ENCODE data around the gene NOTCH1. TPM values are rescaled to one million over a fixed set of nuclear protein-coding genes. Genes with fewer than 3 reads are reported as not detected.
"Not testable (repeated sequence)": the region's sequence is repeated elsewhere in the genome, so short reads cannot be mapped to it uniquely, and the experiment has no call there.

The NOTCH1 gene
- total RNA-seq (ENCODE audit: insufficient read depth, low replicate concordance): 23.1 TPM

DNA sequence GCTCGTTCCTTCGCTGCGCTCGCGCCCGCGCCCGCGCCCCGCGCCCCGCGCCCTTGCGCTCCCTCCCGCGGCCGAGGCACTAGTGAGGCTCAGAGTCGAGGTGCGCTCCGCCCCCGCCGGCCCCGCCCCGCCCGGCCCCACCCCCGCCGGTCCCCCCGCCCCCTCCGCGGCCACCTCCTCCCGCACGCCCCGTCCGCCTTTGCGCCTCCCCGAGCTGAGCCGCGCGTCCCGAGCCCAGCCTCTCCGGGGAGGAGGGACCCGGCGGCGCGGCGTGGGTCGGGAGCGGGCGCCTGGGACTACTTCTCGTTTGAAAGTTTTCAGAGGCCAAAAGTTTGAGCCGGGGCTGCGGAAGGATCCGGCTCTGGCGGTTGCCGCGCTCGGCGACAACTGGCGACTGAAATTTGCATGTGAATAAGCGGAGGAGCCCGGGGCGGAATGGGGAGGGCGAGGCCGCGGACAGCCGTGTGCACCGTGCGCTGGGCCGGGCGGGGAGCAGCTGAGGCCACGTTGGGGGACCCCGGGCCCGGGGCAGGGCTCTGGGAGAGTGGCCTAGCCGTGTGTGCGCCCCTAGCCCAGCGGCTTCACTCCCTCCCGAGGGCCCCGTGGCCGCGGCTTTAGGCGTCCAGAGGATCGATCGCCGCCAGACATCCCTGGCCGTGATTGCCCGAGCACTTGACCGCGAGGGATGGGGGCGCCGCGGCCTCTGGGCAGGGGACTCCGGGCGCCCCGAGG lies at the start of gene NOTCH1:
Gene NOTCH1, minus strand, starts transcription at position 84 of the 732 bp plus-strand sequence. CDS start 262 bp downstream, outside the sequence.
- DNase-seq (ENCODE audit: low spot score): peak; percentile 93

DNA sequence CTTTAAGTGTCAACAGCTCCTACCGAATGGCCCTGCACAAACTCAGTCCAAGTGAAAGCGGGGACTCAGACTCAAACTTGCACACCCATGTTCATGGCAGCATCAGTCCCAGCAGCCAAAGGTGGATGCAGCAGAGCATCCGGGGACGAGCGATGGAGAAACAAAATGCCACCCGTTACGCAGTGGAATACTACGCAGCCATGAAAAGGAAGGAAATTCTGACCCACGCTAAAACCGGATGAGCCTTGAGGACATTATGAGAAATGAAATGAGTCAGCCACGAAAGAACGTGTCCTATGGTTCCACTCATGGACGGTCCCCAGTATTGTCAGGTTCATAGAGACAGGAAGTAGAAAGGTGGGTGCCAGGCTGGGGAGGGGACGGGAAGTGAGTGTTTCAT lies 48.6 kb upstream of the NOTCH1 start:
- DNase-seq (ENCODE audit: low spot score): no peak

DNA sequence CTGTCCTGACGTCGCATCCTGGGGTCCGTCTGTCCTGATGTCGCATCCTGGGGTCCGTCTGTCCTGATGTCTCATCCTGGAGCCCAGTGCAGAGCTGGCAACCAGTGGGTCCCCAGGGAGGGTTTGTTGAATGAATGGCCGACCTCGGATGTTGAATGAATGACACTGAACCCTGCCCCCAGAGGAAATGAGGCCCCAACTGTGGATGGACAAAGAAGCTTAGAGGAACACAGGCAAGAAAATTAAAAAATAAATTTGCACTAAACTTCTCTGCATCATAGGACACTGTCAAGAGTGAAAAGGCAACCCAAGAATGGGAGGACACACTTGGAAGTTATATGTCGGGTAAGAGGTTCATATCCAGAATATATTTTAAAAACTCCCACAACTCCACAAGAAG lies 47.7 kb upstream of the NOTCH1 start:
- no peak for DNase-seq (ENCODE audit: low spot score)

DNA sequence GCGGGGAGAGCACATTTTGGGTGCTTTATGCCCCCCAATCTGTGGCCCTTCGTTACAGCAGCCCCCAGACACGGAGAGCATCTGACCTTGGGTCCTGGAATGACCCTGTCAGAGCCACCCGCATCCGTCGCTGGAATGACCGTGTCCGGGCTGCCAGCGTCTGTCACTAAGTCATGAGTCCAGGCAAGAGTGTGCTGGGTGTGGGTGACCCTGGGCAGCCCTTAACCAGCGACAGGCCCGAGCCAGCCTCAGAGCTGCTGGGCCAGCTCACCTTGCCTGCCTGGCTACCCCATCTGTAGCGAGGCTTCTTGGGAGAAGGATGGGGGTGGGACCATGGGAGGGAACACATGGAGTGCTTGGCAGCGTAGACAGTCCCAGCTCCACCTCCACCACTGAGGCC lies 46.8 kb upstream of the NOTCH1 start:
- no peak for DNase-seq (ENCODE audit: low spot score)

DNA sequence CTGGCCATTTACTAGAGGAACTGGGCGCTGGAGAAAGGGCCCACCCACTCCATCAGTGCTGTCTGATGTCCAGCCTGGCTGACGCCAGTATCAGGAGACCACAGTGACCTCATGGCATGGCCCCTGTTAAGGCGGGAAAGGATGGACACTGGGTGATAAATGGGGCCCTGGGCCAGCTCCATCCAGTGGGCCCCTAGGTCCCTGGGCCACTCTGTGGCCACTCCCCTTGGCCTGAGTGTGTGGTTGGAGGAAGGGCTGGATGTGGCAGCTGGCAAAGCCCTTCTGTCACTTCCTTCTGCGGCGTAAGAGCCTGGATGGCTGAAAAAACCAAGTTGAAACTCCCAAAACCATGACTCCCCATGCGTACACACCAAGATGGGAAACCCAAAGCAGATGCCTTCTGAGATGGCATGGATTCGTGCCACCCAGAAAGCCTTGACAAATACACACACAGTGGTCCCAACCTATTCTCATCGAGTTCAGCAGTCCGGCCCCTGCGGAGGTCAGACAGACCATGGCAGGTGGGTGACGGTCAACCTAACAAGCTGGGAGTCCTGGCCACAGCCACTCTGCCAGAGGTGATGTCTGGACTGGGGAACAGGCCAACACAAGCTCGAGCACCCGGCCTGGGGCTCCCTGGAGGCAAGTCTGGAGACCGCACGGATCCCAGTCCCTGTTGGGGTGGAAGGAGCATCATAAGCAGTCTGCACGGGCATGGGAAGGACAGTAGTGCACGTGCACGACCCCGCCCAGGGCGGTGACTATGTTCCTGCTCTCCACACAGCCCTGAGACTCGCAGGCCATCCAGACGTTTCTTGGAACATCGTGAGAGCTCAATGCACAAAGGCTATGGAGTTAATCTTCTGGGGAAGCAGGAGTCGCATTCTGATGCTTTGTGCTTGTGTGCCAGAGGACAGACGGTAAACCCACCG lies 45.2 kb upstream of the NOTCH1 start:
- DNase-seq (ENCODE audit: low spot score): no peak

- DNase-seq (ENCODE audit: low spot score): no peak
Observed at GRCh38 chr9:136589766-136590763, 44.2 kb upstream of the NOTCH1 start.

DNA sequence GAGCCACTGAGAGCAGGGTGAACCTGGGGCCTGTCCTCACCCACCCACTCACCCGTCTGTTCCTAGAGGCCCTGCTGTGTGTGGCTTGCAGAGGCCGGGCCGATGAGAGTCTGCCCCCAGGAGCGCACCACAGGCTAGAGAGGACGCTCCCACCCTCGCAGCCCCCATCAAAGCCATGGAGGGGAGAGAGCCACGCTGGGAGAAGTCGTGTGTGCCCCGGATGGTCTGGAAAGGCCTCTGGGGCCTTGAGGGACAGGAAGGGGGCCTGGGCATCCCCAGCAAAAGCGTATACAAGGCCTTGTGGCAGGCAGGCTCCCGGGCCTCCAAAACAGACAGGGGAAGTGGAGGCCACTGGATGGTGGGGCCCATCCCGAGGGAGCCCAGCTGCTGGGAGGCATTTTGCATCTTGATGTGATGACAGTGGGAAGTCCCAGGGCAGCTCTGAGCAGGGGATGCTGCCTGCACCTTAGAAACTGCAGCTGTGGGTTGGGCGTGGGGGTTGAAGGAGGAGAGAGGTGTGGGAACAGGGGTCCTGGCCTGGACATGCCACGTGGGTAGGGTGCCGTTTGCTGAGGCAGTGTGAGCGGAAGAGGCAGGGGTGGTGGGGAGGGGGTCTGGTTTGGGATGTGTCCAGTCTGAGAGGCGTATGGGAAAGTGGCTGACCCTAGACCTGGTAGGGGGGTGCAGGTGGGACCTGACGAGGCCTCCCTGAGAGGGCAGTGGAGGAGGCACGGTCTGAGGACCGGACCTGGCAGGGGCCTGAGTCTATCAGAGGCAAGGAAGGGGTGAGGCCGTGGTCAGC lies 43.0 kb upstream of the NOTCH1 start:
- DNase-seq (ENCODE audit: low spot score): no peak

- DNase-seq (ENCODE audit: low spot score): no peak
Observed at GRCh38 chr9:136587944-136588662, 42.3 kb upstream of the NOTCH1 start.

- peak; percentile 92 for DNase-seq (ENCODE audit: low spot score)
Observed at GRCh38 chr9:136587145-136587943, 41.5 kb upstream of the NOTCH1 start.

DNA sequence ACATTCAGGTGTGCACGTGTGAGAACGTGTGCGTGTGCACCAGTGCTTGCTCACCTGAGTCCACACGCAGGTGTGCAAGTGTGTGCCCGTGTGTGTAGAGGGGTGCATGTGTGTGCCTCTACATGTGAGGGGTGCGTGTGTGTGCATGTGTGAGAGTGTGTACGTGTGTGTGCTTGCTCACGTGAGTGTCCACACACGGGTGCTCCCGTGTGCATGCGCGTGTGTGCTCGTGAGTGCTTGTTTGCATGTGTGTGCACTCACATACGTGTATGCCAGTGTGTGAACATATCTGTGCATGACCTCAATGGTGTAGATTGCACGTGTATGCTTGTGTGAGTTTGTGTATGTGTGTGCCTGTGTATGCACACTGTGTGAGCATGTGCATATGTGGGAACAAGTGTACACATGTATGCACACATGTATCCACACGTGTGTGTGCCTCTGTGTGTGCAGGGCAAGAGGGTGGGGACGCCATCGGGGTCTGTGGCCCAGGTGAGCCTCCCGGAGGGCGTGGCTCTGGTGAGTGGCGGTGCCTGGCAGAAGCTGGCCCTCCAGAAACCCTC lies 40.6 kb upstream of the NOTCH1 start:
- no peak for DNase-seq (ENCODE audit: low spot score)

GRCh38 chr9:136585531-136586120 lies 39.8 kb upstream of the NOTCH1 start:
- no peak for DNase-seq (ENCODE audit: low spot score)

GRCh38 chr9:136584934-136585333 lies 39.1 kb upstream of the NOTCH1 start:
- peak; percentile 72 for DNase-seq (ENCODE audit: low spot score)

- no peak for DNase-seq (ENCODE audit: low spot score)
Observed at GRCh38 chr9:136584401-136584932, 38.6 kb upstream of the NOTCH1 start.

DNA sequence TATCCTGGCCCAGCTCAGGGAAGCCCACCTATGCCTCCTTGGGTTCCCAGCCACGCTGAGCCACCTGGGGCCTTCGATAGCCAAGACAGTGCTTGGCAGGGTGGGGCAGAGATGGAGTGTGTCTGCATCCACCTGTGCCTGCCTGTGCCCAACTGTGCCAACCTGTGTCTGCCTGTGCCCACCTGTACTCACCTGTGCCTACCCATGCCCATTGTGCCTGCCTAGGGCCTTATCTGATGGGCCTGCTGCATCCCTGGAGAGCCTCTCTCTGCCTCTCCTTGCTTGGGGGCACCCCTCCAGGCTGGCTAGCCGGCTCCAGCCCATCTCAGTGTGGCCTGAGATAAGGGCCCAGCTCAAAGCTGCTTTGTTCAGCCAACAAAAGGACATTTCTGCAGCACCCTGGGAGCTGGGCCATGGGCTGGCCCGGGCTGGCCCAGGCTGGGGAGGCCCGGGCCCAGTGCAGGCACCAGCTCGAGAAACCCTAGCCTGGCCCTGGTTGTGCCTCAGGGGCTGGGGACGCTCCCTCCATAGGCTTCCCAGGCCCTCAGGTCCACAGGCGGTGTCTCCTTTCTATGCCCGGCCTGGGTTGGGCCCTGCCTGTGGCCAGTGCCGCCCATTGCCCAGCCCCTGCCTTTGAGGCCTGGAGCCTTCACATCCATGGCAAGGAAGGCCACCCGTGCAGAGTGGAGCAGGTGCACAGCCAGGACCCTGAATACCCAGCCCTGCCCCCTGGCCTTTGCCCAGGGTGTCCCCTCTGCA lies 37.3 kb upstream of the NOTCH1 start:
- no peak for DNase-seq (ENCODE audit: low spot score)

DNA sequence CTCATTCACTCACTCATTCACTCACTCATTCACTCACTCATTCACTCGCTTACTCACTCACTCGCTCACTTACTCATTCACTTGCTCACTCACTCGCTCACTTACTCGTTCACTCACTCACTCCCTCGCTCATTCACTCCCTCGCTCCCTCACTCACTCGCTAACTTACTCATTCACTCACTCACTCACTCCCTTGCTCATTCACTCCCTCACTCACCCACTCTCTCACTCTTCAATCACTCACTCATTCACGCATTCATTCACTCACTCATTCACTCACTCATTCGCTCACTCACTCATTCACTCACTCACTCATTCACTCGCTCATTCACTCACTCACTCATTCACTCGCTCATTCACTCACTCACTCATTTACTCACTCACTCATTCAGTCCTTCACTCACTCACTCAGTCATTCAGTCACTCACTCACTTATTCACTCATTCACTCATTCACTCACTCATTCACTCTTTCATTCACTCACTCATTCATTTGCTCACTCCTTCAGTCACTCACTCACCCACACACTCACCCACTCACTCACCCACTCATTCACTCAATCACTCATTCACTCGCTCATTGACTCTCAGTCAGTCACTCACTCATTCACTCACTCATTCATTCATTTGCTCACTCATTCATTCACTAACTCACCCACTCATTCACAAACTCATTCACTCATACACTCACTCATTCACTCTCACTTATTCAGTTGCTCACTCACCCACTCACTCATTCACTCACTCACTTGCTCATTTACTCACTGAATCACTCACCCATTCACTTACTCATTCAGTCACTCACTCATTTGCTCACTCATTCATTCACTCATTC lies 36.0 kb upstream of the NOTCH1 start:
- DNase-seq (ENCODE audit: low spot score): no peak

GRCh38 chr9:136579650-136580219 lies 33.9 kb upstream of the NOTCH1 start:
- not testable (repeated sequence) for DNase-seq (ENCODE audit: low spot score)

All from umbilical cord (tissue), 2 donors.